Neural cell (in vitro differentiated cells): ENCODE data around the gene NCK2. TPM values are rescaled to one million over a fixed set of nuclear protein-coding genes. Genes with fewer than 3 reads are reported as not detected.

Source experiments
- H2AFZ ChIP-seq: fragments of 200-600, 300-800 bp; sonication (generic), shearing (Covaris generic); 2 replicates; pipeline ENCODE4 v1.6.0; 2014; ENCODE audit warnings: low read depth, mild to moderate bottlenecking, antibody characterized with exemption, low read length, moderate library complexity
- H3F3A ChIP-seq: fragments of 200-600 bp; shearing (Covaris generic); 2 replicates; pipeline ENCODE4 v1.6.1; 2016; ENCODE audit warnings: mild to moderate bottlenecking, moderate library complexity, mixed read lengths, antibody characterized with exemption, low read length; ENCODE audit not compliant: insufficient read depth, poor library complexity, severe bottlenecking
- H3K27ac ChIP-seq: fragments of 200-600, 300-800 bp; sonication (generic), shearing (Covaris generic); 2 replicates; pipeline ENCODE4 v1.5.1; 2014; ENCODE audit warnings: mild to moderate bottlenecking, low read length, moderate library complexity
- H3K27me3 ChIP-seq: fragments of 300-800, 200-600 bp; sonication (generic), shearing (Covaris generic); 2 replicates; pipeline ENCODE4 v1.6.0; 2014; ENCODE audit warnings: mild to moderate bottlenecking, low read depth, low read length, moderate library complexity; ENCODE audit not compliant: insufficient read depth
- H3K36me3 ChIP-seq: fragments of 300-800, 200-600 bp; sonication (generic), shearing (Covaris generic); 2 replicates; pipeline ENCODE4 v1.5.1; 2014; ENCODE audit warnings: mild to moderate bottlenecking, antibody characterized with exemption, low read length, moderate library complexity; ENCODE audit not compliant: insufficient read depth
- H3K4me2 ChIP-seq: fragments of 300-800, 200-600 bp; sonication (generic), shearing (Covaris generic); 2 replicates; pipeline ENCODE4 v1.6.0; 2014; ENCODE audit warnings: mild to moderate bottlenecking, low read length
- H3K4me3 ChIP-seq: fragments of 300-800, 200-600 bp; sonication (generic), shearing (Covaris generic); 2 replicates; pipeline ENCODE4 v1.5.1; 2014; ENCODE audit warnings: mild to moderate bottlenecking, low read length, moderate library complexity
- H3K79me2 ChIP-seq: fragments of 200-600 bp; shearing (Covaris generic); replicated peaks from 2 replicates; pipeline ENCODE4 v1.6.0; 2014; ENCODE audit warnings: mild to moderate bottlenecking, low read length, moderate library complexity; ENCODE audit not compliant: insufficient read depth
- H3K9ac ChIP-seq: fragments of 300-800, 200-600 bp; sonication (generic), shearing (Covaris generic); 2 replicates; pipeline ENCODE4 v1.6.1; 2016; ENCODE audit warnings: mild to moderate bottlenecking, low read length, mixed read lengths
- H3K9me2 ChIP-seq: fragments of 200-600 bp; shearing (Covaris generic); 2 replicates; pipeline ENCODE4 v1.6.1; 2016; ENCODE audit warnings: mild to moderate bottlenecking, low read length, mixed read lengths; ENCODE audit not compliant: insufficient read depth
- H3K9me3 ChIP-seq: fragments of 200-600, 300-800 bp; sonication (generic), shearing (Covaris generic); 2 replicates; pipeline ENCODE4 v1.6.1; 2016; ENCODE audit warnings: mild to moderate bottlenecking, mixed run types, low read length, moderate library complexity, mixed read lengths
- H4K20me1 ChIP-seq: fragments of 200-600 bp; shearing (Covaris generic); 2 replicates; pipeline ENCODE4 v1.6.1; 2016; ENCODE audit warnings: mild to moderate bottlenecking, mixed run types; ENCODE audit not compliant: insufficient read depth
- EP300 ChIP-seq: fragments of 450-650 bp; conservative IDR thresholded peaks from 2 replicates; pipeline ENCODE4 v1.6.1; 2014; ENCODE audit warnings: antibody characterized with exemption, mild to moderate bottlenecking, moderate library complexity; ENCODE audit not compliant: poor library complexity, severe bottlenecking
- EZH2 ChIP-seq: fragments of 200-600, 300-800 bp; shearing (Covaris generic), sonication (generic); IDR thresholded peaks from 2 replicates; pipeline ENCODE4 v1.6.1; 2014; ENCODE audit warnings: antibody characterized with exemption, low read length, borderline replicate concordance, mild to moderate bottlenecking; ENCODE audit not compliant: insufficient read depth, poor library complexity, severe bottlenecking
- MXI1 ChIP-seq: fragments of 450-650 bp; conservative IDR thresholded peaks from 2 replicates; pipeline ENCODE4 v1.6.1; 2014; ENCODE audit warnings: antibody characterized with exemption, mild to moderate bottlenecking; ENCODE audit not compliant: poor library complexity, severe bottlenecking
- POLR2AphosphoS5 ChIP-seq: IDR thresholded peaks from 2 replicates; pipeline ENCODE4 v1.6.1; 2012
- RAD21 ChIP-seq: fragments of 450-650 bp; conservative IDR thresholded peaks from 2 replicates; pipeline ENCODE4 v1.6.1; 2014; ENCODE audit warnings: antibody characterized with exemption, mild to moderate bottlenecking, moderate library complexity
- REST ChIP-seq: IDR thresholded peaks from 2 replicates; pipeline ENCODE4 v1.6.1; 2012; ENCODE audit warnings: borderline replicate concordance
- SMC3 ChIP-seq: fragments of 450-650 bp; conservative IDR thresholded peaks from 2 replicates; pipeline ENCODE4 v1.6.1; 2014; ENCODE audit warnings: antibody characterized with exemption, mild to moderate bottlenecking, moderate library complexity; ENCODE audit not compliant: poor library complexity
- TAF1 ChIP-seq: IDR thresholded peaks from 2 replicates; pipeline ENCODE4 v1.6.1; 2012; ENCODE audit warnings: low read depth
- polyA plus RNA-seq: library from polyadenylated mRNA; depleted of rRNA; stranded (reverse); fragments of >200 nt; gene quantifications from 2 replicates; pipeline ENCODE4 v1.2.3, GENCODE V29; 2014
- TF ChIP-seq, protein P1 (sequence below): fragments of 450-650 bp; IDR thresholded peaks from 2 replicates; pipeline ENCODE4 v1.5.1; 2014; ENCODE audit warnings: antibody characterized with exemption, mild to moderate bottlenecking, moderate library complexity; ENCODE audit not compliant: poor library complexity, severe bottlenecking

The NCK2 gene
- polyA plus RNA-seq, 1 donor from 2014 or later, result 49.4 TPM

- Histone ChIP-seq H3K4me2 (no peak overlapping the region), H2AFZ (no peak overlapping the region), H3K27me3 (no peaks in the 10 kb centered on the region), H3K36me3 (no peaks in the 10 kb centered on the region), H3K9me3 (no peaks in the 10 kb centered on the region), H3K4me3 (no peak overlapping the region), H4K20me1 (peaks cover 4% of the 10 kb centered on the region), H3K9me2 (no peaks in the 10 kb centered on the region), H3F3A (no peaks in the 10 kb centered on the region), H3K27ac (no peak overlapping the region), H3K79me2 (peaks cover 74% of the 10 kb centered on the region), H3K9ac (no peak overlapping the region)
- TF ChIP-seq EZH2 (no peak), SMC3 (no peak), POLR2AphosphoS5 (no peak), EP300 (no peak), REST (no peak), TAF1 (no peak), RAD21 (no peak), MXI1 (no peak)
- TF ChIP-seq, protein P1, sequence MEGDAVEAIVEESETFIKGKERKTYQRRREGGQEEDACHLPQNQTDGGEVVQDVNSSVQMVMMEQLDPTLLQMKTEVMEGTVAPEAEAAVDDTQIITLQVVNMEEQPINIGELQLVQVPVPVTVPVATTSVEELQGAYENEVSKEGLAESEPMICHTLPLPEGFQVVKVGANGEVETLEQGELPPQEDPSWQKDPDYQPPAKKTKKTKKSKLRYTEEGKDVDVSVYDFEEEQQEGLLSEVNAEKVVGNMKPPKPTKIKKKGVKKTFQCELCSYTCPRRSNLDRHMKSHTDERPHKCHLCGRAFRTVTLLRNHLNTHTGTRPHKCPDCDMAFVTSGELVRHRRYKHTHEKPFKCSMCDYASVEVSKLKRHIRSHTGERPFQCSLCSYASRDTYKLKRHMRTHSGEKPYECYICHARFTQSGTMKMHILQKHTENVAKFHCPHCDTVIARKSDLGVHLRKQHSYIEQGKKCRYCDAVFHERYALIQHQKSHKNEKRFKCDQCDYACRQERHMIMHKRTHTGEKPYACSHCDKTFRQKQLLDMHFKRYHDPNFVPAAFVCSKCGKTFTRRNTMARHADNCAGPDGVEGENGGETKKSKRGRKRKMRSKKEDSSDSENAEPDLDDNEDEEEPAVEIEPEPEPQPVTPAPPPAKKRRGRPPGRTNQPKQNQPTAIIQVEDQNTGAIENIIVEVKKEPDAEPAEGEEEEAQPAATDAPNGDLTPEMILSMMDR, result no peak
Observed at GRCh38 chr2:105778080-105778607, 33.4 kb downstream of the NCK2 start.

- Histone ChIP-seq H3K9ac (no peak overlapping the region), H3K9me3 (no peaks in the 10 kb centered on the region), H2AFZ (no peak overlapping the region), H3K27me3 (no peaks in the 10 kb centered on the region), H3K4me2 (no peak overlapping the region), H4K20me1 (peaks cover 4% of the 10 kb centered on the region), H3K36me3 (no peaks in the 10 kb centered on the region), H3F3A (no peaks in the 10 kb centered on the region), H3K9me2 (no peaks in the 10 kb centered on the region), H3K4me3 (no peak overlapping the region), H3K79me2 (peaks cover 70% of the 10 kb centered on the region), H3K27ac (no peak overlapping the region)
- TF ChIP-seq EP300 (no peak), POLR2AphosphoS5 (no peak), REST (no peak)
Observed at GRCh38 chr2:105779394-105779793, 34.7 kb downstream of the NCK2 start.
